Lower leg skin (tissue), 3 donors: ENCODE results near the gene TPBGL.

Experiments used
- CTCF ChIP-seq, 3 donors: fragments of 450-650 bp; IDR thresholded peaks; one replicate each; pipeline ENCODE4 v1.5.1; 2016; ENCODE audit warnings: antibody characterized with exemption in 3 of 3, mild to moderate bottlenecking in 3 of 3, moderate library complexity in 2 of 3
- POLR2A ChIP-seq, 2 donors: fragments of 450-650 bp; IDR thresholded peaks; one replicate each; pipeline ENCODE4 v1.6.1; 2016 to 2017; ENCODE audit warnings: antibody characterized with exemption in 2 of 2, mild to moderate bottlenecking in 1 of 2, moderate library complexity in 1 of 2

GRCh38 chr11:75277991-75278790, 37.6 kb downstream of the TPBGL start:
- TF ChIP-seq CTCF (IDR thresholded peaks at IDR 0.05) (no peak), POLR2A (IDR thresholded peaks at IDR 0.05) (no peak)
